Neural crest cell (in vitro differentiated cells): ENCODE data around the gene MT1B. TPM values are rescaled to one million over a fixed set of nuclear protein-coding genes. Genes with fewer than 3 reads are reported as not detected.

Source experiments
- DNase-seq: peaks from one replicate; pipeline ENCODE4 v3.0.0; 2021; ENCODE audit warnings: low read depth, mixed read lengths, low spot score
- H3K27ac Mint-ChIP-seq: one replicate; pipeline ENCODE4 v1.8.0; 2021; ENCODE audit warnings: mild to moderate bottlenecking, mixed read lengths; ENCODE audit not compliant: unreplicated experiment
- H3K27me3 Mint-ChIP-seq: 2 replicates; pipeline ENCODE4 v1.8.0; 2021; ENCODE audit warnings: low read depth, mild to moderate bottlenecking, mixed read lengths
- H3K36me3 Mint-ChIP-seq: 2 replicates; pipeline ENCODE4 v1.8.0; 2021; ENCODE audit warnings: low read depth, mild to moderate bottlenecking, mixed read lengths
- H3K4me1 Mint-ChIP-seq: 2 replicates; pipeline ENCODE4 v1.8.0; 2021; ENCODE audit warnings: mixed read lengths
- H3K4me3 Mint-ChIP-seq: one replicate; pipeline ENCODE4 v1.8.0; 2021; ENCODE audit warnings: mild to moderate bottlenecking, mixed read lengths
- H3K9me3 Mint-ChIP-seq: 2 replicates; pipeline ENCODE4 v1.8.0; 2021; ENCODE audit warnings: mixed read lengths
- total RNA-seq: library from RNA; stranded (reverse); gene quantifications from 2 replicates; pipeline ENCODE4 v1.2.1, GENCODE V29; 2021
- TF ChIP-seq, protein P1 (sequence below): fragments of 200-600 bp; sonication (generic); conservative IDR thresholded peaks from 2 replicates; pipeline ENCODE4 v1.5.0; 2021; ENCODE audit warnings: antibody characterized with exemption, mild to moderate bottlenecking

Gene MT1B
- total RNA-seq, 1 donor from 2014 or later, result not detected

DNA sequence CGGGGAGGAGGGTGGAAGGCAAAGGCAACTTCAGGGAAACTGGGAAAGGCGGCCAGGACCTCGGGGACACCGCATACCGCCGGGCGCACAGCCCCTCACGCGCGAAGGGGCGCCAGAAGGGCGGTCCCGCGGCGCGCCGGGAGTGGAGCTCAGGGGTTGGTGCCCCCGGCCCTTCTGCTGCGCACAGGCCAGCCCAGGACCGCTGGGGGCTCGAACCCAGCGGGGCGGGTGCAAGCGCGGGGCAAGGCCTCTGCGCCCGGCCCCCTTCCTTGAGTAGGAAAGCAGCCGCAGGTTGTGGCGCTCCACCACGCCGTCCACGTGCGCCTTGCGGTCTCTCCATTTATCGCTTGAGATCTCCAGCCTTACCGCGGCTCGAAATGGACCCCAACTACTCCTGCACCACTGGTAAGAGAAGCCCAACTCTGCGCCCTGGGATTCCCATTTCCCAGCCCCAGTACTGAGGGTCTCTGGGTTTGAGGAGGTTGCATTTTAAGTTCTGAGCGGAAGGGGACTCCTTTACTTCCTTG, 16.2 kb upstream of the MT1B start:
- H3K4me1 Mint-ChIP-seq, result peaks cover 10% of the 10 kb centered on the region
- H3K27ac Mint-ChIP-seq, result no peak overlapping the region
- TF ChIP-seq, protein P1, sequence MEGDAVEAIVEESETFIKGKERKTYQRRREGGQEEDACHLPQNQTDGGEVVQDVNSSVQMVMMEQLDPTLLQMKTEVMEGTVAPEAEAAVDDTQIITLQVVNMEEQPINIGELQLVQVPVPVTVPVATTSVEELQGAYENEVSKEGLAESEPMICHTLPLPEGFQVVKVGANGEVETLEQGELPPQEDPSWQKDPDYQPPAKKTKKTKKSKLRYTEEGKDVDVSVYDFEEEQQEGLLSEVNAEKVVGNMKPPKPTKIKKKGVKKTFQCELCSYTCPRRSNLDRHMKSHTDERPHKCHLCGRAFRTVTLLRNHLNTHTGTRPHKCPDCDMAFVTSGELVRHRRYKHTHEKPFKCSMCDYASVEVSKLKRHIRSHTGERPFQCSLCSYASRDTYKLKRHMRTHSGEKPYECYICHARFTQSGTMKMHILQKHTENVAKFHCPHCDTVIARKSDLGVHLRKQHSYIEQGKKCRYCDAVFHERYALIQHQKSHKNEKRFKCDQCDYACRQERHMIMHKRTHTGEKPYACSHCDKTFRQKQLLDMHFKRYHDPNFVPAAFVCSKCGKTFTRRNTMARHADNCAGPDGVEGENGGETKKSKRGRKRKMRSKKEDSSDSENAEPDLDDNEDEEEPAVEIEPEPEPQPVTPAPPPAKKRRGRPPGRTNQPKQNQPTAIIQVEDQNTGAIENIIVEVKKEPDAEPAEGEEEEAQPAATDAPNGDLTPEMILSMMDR, result no peak
- no peak for DNase-seq
- H3K9me3 Mint-ChIP-seq, result no peaks in the 10 kb centered on the region
- H3K27me3 Mint-ChIP-seq, result peaks cover 99% of the 10 kb centered on the region
- no peak overlapping the region for H3K4me3 Mint-ChIP-seq
- H3K36me3 Mint-ChIP-seq, result no peaks in the 10 kb centered on the region

GRCh38 chr16:56636616-56637413, 14.9 kb upstream of the MT1B start:
- H3K4me3 Mint-ChIP-seq, result no peak overlapping the region

GRCh38 chr16:56637814-56638750, 13.6 kb upstream of the MT1B start, which contains the start of gene MT1A:
Gene MT1A, plus strand, starts transcription at chr16:56638666. Its CDS starts 73 bp downstream, at chr16:56638739.
- Mint-ChIP-seq H3K27me3 (peaks cover 99% of the 10 kb centered on the region), H3K4me3 (peak within 1 kb of the TSS; percentile 68), H3K27ac (no peak within 1 kb of the TSS), H3K9me3 (no peaks in the 10 kb centered on the region), H3K4me1 (peaks cover 6% of the 10 kb centered on the region), H3K36me3 (no peaks in the 10 kb centered on the region)
- DNase-seq, result no peak
- TF ChIP-seq, protein P1, result no peak

More at GRCh38 chr16:56636616-56637413, 14.9 kb upstream of the MT1B start:
- peaks cover 10% of the 10 kb centered on the region for H3K4me1 Mint-ChIP-seq
- H3K9me3 Mint-ChIP-seq, result no peaks in the 10 kb centered on the region
- no peak for DNase-seq
- H3K27me3 Mint-ChIP-seq, result peaks cover 99% of the 10 kb centered on the region
- no peak overlapping the region for H3K27ac Mint-ChIP-seq
- no peaks in the 10 kb centered on the region for H3K36me3 Mint-ChIP-seq
- TF ChIP-seq, protein P1, result no peak

DNA sequence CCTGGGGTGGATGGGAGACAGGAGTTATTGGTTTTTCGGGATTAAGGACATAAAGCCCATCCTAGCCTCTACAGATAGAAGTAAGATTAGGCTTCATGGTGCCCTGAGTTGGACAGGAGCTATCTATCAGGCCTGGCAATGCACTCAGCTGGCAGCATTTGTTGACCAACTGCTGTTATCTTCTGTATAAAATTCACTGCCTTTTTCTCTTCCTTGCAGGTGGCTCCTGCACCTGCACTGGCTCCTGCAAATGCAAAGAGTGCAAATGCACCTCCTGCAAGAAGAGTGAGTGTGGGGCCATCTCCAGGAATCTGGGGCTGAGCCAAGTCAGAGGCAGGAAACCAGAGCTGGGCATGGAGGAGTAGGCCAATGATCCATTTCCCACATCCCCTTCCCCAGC, 12.6 kb upstream of the MT1B start:
- peaks cover 99% of the 10 kb centered on the region for H3K27me3 Mint-ChIP-seq
- peaks cover 6% of the 10 kb centered on the region for H3K4me1 Mint-ChIP-seq
- no peak overlapping the region for H3K27ac Mint-ChIP-seq
- TF ChIP-seq, protein P1, result no peak
- H3K4me3 Mint-ChIP-seq, result no peak overlapping the region
- H3K36me3 Mint-ChIP-seq, result no peaks in the 10 kb centered on the region
- no peak for DNase-seq
- H3K9me3 Mint-ChIP-seq, result no peaks in the 10 kb centered on the region

GRCh38 chr16:56640076-56640475, 11.6 kb upstream of the MT1B start:
- Mint-ChIP-seq H3K36me3 (no peaks in the 10 kb centered on the region), H3K4me1 (peaks cover 6% of the 10 kb centered on the region), H3K9me3 (no peaks in the 10 kb centered on the region), H3K27me3 (peaks cover 99% of the 10 kb centered on the region), H3K4me3 (no peak overlapping the region), H3K27ac (no peak overlapping the region)
- DNase-seq, result no peak
- TF ChIP-seq, protein P1, result no peak
